IPS-18a (cell line): ENCODE data around the gene DMRT1.

Source experiments
- H3K27ac ChIP-seq: one replicate; pipeline ENCODE4 v1.5.1; 2013; ENCODE audit warnings: low read length
- H3K27me3 ChIP-seq: one replicate; pipeline ENCODE4 v1.6.1; 2013; ENCODE audit warnings: mild to moderate bottlenecking, low read length; ENCODE audit not compliant: control insufficient read depth, insufficient read depth
- H3K36me3 ChIP-seq: one replicate; pipeline ENCODE4 v1.6.1; 2013; ENCODE audit warnings: low read depth, low read length; ENCODE audit not compliant: control insufficient read depth
- H3K4me1 ChIP-seq: one replicate; pipeline ENCODE4 v1.6.1; 2013; ENCODE audit warnings: low read depth, low read length; ENCODE audit not compliant: control insufficient read depth
- H3K4me3 ChIP-seq: one replicate; pipeline ENCODE4 v1.5.1; 2013; ENCODE audit warnings: low read length
- H3K9ac ChIP-seq: one replicate; pipeline ENCODE4 v1.6.1; 2013; ENCODE audit warnings: mild to moderate bottlenecking, low read length, moderate library complexity
- H3K9me3 ChIP-seq: one replicate; pipeline ENCODE4 v1.6.1; 2013; ENCODE audit warnings: low read depth, low read length; ENCODE audit not compliant: control insufficient read depth

DMRT1 gene

DNA sequence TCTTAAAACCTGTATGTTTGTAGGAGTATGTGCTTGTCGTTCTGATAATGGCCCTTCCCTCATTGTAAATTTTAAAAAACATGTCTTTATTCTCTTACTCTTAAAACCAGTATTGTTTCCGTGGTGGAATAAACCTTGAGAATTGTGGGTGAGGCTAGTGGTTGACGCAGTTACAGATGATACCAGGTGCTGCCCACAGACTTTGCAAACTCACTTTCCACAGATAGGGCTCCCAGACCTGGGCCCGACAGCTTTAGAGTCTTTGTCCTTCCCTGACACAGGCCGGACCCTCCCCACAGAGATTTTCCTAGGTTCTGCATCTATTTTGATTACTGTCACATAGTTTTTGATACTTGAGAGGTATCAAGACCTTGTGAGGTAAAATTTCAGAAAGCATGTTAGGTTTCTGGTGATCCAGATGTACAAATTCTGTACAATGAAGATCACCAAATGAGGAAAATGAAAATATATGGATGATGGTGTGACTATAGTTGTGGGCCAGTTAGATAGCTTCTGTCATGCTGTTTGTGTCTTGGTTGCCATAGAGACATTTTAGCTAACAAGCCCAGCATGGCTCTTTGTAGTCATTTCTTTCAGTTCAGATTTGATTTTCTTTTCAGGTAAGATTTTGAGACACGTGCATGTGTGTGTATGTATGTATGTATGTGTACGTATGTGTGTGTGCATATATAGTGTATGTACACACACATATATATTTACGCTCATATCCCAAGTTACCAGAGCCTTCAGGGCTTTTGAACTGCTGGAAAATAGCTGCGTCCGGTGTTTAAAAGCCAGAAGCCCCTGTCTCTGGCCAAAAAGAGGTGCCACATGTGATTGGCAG lies 33.8 kb downstream of the DMRT1 start:
- Histone ChIP-seq H3K4me3 (no peak overlapping the region), H3K27me3 (no peaks in the 10 kb centered on the region), H3K27ac (no peak overlapping the region), H3K4me1 (no peaks in the 10 kb centered on the region), H3K9me3 (no peaks in the 10 kb centered on the region), H3K9ac (no peak overlapping the region), H3K36me3 (no peaks in the 10 kb centered on the region)

DNA sequence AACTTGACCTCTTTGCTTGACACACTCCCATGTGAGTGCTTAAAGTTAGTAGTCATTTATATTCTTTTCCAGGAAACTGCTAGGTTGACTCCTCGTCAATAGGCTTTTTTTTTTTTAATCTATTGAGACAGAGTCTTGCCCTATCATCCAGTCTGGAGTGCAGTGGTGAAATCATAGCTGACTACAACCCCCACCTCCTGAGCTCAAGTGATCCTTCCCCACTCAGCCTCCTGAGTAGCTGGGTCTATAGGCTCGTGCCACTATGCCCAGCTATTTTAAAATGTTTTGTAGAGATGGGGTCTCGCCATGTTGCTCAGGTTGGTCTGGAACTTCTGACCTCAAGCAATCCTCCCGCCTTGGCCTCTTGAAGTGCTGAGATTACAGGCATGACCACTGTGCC lies 34.9 kb downstream of the DMRT1 start:
- Histone ChIP-seq H3K9ac (no peak overlapping the region), H3K36me3 (no peaks in the 10 kb centered on the region), H3K27ac (no peak overlapping the region), H3K4me3 (no peak overlapping the region), H3K9me3 (no peaks in the 10 kb centered on the region), H3K27me3 (no peaks in the 10 kb centered on the region), H3K4me1 (no peaks in the 10 kb centered on the region)

DNA sequence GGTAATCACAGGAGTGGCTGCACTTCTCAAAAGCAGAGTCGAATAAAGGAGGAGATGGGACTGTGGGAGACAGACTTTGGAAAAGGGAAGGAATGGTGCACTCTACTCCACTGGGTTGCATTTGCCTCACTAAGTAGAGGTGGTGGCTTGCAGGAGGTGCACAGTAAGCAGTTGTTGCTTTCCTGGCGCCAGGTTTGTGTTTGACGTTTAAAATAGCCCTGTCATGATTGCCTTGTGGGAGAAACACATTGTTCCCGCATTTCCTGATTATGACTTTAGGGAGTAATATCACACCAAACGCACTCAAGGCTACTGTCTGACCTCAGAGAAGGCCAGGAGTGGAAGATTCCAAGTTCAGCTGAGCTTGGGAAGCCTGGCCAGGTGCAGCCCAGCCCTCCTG lies 36.7 kb downstream of the DMRT1 start:
- Histone ChIP-seq H3K27me3 (no peaks in the 10 kb centered on the region), H3K36me3 (no peaks in the 10 kb centered on the region), H3K9ac (no peak overlapping the region), H3K9me3 (no peaks in the 10 kb centered on the region), H3K27ac (no peak overlapping the region), H3K4me3 (no peak overlapping the region), H3K4me1 (no peaks in the 10 kb centered on the region)

DNA sequence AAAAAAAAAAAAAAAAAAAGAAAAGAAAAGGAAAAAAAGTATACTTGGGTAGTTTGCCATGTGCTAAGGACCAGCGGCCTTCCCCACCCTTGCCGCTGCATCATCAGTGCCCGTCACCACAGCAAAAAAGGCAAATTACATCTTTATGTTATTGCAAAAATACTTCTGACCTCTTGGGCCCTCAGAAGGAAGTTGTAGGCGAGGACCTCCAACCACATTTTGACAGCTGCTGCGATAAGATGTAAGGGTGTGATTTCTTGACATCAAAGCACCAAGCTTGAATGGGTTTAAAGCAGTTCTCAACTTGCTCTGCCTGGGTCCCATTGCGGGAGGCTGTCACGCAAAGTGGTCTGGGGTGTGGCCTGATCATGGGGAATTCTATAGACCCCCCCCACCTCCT lies 39.2 kb downstream of the DMRT1 start:
- no peaks in the 10 kb centered on the region for H3K4me1 ChIP-seq
- no peak overlapping the region for H3K4me3 ChIP-seq
- no peaks in the 10 kb centered on the region for H3K36me3 ChIP-seq
- no peaks in the 10 kb centered on the region for H3K9me3 ChIP-seq
- H3K9ac ChIP-seq: no peak overlapping the region
- no peak overlapping the region for H3K27ac ChIP-seq
- H3K27me3 ChIP-seq: no peaks in the 10 kb centered on the region

DNA sequence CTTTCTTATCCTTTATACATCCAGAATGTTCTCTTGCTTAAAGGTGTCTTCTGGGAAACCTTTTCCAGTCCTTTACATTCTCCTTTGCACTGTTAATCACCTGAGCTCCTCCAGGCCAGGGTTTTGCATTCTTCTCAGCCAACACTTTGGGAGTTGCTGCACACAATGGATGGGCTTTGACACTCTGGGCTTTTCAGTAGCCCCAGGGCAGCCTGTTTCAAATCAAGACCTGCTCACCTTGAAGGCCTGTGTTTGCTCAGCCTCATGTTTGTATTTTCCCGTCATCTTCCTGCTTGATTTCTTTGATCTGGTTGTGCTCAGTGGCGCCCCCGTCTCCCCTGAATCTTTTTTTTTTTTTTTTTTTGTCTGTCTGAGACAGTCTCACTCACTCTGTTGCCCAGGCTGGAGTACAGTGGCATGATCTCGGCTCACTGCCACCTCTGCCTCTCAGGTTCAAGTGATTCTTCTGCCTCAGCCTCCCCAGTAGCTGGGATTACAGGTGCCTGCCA lies 41.0 kb downstream of the DMRT1 start:
- H3K9ac ChIP-seq: no peak overlapping the region
- H3K36me3 ChIP-seq: no peaks in the 10 kb centered on the region
- H3K9me3 ChIP-seq: no peaks in the 10 kb centered on the region
- no peak overlapping the region for H3K4me3 ChIP-seq
- no peaks in the 10 kb centered on the region for H3K4me1 ChIP-seq
- H3K27ac ChIP-seq: no peak overlapping the region
- no peaks in the 10 kb centered on the region for H3K27me3 ChIP-seq

DNA sequence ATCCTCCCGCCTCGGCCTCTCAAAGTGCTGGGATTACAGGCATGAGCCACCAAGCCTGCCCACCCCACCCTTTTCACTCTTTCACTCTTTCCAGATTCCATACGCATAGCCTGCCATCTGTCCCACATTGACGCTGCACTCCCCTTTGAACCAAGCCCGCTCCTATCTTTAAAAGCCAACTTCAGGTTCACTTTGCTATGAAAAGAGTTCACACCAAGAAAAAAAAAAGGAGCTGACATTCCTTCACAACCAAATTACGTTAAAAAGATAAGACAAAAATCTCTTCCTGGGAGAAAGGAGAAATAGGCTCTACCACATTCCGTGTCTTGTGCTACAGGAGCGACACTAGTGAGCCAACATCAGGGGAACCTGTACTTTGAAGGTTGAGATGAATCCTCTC lies 41.5 kb downstream of the DMRT1 start:
- Histone ChIP-seq H3K4me1 (no peaks in the 10 kb centered on the region), H3K4me3 (no peak overlapping the region), H3K9ac (no peak overlapping the region), H3K36me3 (no peaks in the 10 kb centered on the region), H3K27me3 (no peaks in the 10 kb centered on the region), H3K9me3 (no peaks in the 10 kb centered on the region), H3K27ac (no peak overlapping the region)

DNA sequence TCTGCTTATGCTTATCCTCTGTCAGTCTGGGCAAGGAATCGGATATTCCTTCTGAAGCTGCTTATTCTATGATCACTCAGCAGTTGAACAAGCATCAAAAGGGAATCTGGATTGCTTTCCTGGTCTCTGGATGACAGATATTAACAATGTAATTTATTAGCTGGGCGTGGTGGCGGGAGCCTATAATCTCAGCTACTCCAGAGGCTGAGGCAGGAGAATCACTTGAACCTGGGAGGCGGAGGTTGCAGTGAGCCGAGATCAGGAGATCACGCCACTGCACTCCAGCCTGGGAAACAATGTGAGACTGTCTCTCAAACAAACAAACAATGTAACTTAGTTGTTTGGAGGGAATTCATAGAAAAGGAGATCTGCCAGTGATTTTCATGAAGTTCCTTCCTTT lies 45.4 kb downstream of the DMRT1 start:
- H3K4me3 ChIP-seq: no peak overlapping the region
- H3K4me1 ChIP-seq: no peaks in the 10 kb centered on the region
- no peak overlapping the region for H3K27ac ChIP-seq
- no peaks in the 10 kb centered on the region for H3K36me3 ChIP-seq
- no peaks in the 10 kb centered on the region for H3K27me3 ChIP-seq
- no peaks in the 10 kb centered on the region for H3K9me3 ChIP-seq
- no peak overlapping the region for H3K9ac ChIP-seq

DNA sequence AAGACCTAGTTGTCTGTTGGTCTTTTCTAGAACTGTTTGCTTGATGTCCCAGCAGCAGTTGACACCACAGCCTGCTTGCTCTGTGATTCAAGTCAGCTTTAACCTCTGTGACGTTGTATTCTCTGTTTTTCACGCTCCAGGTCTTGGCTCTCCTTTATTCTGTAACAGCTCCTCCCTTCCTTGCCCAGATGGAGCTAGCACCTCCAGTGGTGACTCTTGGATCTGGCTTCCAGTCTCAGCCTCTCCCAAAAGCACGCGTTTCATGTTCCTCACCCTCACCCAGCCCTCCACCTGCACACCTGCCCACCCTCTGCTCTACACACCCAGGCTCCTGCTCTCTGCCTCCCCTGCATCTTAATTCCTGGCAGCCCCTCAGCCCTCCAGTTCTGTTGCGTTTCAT lies 50.6 kb downstream of the DMRT1 start:
- no peak overlapping the region for H3K9ac ChIP-seq
- no peaks in the 10 kb centered on the region for H3K9me3 ChIP-seq
- no peak overlapping the region for H3K27ac ChIP-seq
- no peaks in the 10 kb centered on the region for H3K36me3 ChIP-seq
- no peaks in the 10 kb centered on the region for H3K4me1 ChIP-seq
- no peak overlapping the region for H3K4me3 ChIP-seq
- no peaks in the 10 kb centered on the region for H3K27me3 ChIP-seq

DNA sequence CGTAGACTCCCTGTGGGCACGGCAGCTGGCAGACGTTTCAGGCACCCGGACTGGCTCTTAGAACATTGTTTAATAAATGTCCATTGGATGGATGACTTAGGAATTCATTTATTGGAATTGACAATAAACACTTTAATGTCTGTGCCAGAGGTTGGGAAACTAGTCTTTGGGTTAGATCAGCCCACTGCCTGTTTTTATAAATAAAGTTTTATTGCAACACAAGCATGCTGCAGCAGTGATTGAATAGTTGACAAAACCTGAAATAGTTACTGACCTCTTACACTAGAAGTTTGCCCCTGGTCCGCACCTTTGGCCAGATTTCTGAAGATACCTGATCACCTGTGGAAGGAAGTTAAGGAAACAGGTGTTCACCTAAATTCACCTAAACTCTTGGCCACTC lies 51.6 kb downstream of the DMRT1 start:
- Histone ChIP-seq H3K9ac (no peak overlapping the region), H3K9me3 (no peaks in the 10 kb centered on the region), H3K36me3 (no peaks in the 10 kb centered on the region), H3K4me3 (no peak overlapping the region), H3K27me3 (no peaks in the 10 kb centered on the region), H3K27ac (no peak overlapping the region), H3K4me1 (no peaks in the 10 kb centered on the region)

DNA sequence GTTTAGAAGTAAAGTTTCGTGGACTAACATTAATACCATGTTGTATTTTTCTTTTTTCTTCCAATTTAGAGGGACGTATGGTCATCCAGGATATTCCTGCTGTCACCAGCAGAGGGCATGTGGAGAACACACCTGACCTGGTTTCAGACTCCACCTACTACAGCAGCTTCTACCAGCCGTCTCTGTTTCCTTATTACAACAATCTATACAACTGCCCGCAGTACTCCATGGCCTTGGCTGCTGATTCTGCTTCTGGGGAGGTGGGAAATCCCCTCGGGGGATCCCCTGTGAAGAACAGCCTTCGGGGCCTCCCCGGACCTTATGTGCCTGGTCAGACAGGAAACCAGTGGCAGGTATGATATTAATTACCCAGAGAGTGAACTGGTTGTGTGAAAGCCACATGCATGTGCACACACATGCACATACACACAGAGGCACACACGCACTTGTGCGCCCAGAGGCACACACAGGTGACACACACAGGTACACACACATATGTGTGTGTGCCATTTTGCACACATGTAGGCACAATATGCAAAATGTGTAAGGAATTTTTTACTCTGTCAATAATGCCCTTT lies 52.4 kb downstream of the DMRT1 start:
- Histone ChIP-seq H3K4me1 (peaks cover 5% of the 10 kb centered on the region), H3K4me3 (no peak overlapping the region), H3K9me3 (no peaks in the 10 kb centered on the region), H3K36me3 (no peaks in the 10 kb centered on the region), H3K9ac (no peak overlapping the region), H3K27me3 (no peaks in the 10 kb centered on the region), H3K27ac (no peak overlapping the region)

DNA sequence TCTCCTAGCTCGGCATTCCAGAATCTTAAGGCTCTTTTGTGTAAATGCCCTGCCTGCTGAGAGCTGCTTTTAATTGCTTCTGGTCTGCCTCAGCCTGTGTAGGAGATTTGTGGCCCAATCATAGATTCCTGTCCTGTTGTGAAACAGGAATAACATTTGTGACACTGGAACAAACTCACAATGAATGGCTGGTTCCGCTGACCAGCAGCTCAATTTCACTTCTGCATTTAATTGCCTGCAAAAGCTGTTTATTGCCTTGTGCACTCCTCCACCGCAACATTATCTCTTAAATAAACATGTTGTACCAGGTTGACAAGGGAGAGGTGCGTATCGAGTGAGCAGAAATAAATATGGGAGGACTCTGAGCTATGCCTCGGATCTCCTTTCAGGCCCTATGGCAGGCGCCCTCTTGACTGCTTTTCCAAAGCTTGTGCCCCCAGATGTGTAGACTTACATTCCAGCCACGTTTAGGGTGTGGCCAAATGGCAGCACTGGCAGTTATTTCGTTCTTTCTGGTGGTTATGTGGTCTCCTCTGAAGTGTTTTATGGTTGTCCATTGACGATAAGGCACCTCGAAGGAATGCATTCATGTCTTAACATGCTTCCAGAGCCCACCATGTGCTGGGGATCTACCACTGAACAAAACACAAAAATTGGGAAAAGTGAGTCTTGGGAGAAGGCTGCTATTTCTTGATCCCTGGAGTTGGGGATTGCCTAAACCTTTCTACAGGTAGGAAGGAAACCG lies 58.1 kb downstream of the DMRT1 start:
- no peak overlapping the region for H3K9ac ChIP-seq

More for the DNA sequence above, 58.1 kb downstream of the DMRT1 start:
- H3K36me3 ChIP-seq: no peaks in the 10 kb centered on the region
- H3K27me3 ChIP-seq: peaks cover 7% of the 10 kb centered on the region
- H3K4me3 ChIP-seq: peak overlapping the region; percentile 12
- H3K9me3 ChIP-seq: no peaks in the 10 kb centered on the region
- peaks cover 25% of the 10 kb centered on the region for H3K4me1 ChIP-seq
- H3K27ac ChIP-seq: no peak overlapping the region
